Stimulated activated CD8-positive, alpha-beta memory T cell treated with anti-CD3 and anti-CD28 coated beads, Interleukin-15, amount 100 ng/mL, for 24 hours (primary cell): Measurements from ENCODE around the gene MISFA.
"Not testable (repeated sequence)": the region's sequence is repeated elsewhere in the genome, so short reads cannot be mapped to it uniquely, and the experiment has no call there.

Experiments used
- DNase-seq: peaks from one replicate; pipeline ENCODE4 v3.0.0-alpha.2; 2020; ENCODE audit warnings: low read depth

Gene MISFA

DNA sequence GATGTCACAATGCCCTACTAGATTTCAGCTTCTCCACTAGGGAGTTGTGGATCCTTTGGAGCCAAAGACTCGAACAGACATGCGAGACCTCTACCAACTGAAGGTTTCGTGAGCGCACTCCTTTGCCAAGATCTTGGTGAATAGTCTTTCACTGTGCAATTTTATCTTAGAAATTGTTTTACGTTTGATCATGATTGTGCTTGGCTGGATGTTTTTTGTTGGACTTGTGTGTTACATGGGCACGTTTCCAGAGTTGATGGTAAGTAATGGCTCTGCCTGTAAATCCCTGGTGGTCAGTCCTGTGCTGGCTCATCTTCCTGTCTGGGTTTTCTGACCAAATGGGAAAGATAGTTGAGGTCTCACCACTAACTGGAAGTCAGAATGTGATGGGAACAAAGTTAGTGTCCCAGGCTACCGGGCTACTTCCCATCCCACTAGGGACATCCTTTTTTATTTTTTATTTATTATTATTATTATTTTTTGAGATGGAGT is at the start of gene MISFA:
Gene MISFA (plus strand): TSS at position 51 of the 492 bp plus-strand sequence. CDS start 140 bp downstream, at position 191.
- no peak for DNase-seq

DNA sequence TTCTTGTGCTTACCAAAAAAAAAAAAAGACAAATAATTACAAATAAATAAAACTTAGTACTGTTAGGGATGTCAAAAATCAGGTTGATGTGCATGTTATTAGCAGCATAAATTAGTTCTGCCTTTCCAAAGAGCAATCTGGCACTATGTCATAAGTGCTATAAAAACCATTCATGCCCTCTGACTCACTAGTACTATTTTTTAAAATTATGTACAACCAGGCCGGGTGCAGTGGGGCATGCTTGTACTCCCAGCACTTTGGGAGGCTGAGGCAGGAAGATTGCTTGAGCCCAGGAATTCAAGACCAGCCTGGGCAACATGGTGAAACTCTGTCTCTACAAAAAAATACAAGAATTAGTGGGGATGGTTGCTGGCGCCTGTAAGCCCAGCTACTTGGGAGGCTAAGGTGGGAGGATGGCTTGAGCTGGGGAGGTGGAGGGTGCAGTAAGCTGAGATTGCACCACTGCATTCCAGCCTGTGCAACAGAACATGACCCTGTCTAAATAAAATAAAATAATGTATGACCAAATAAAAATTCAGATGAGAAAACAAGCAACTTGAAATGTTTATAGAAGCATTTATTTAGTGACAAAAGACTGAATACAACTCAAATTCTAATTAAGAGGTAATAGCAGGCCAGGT is 36.4 kb upstream of the MISFA start:
- DNase-seq = no peak

DNA sequence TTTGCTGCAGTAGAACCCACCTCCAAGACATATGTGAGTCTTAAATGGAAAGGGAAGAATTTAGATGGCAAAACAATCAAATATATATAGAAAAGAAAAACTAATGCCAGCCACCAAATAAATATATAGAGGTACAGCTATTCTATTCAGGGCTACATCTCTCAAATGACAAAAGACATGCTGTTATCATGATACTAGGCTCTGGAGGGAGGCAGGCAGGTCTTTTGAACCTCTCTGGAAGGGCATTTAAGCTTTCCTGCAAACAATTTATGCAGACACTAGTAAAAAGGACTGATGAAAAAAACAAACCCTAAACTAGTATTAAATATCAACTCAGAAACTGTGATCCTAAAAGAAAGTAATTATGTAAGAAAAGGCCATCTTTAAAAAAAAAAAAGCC is 35.4 kb upstream of the MISFA start:
- no peak for DNase-seq

DNA sequence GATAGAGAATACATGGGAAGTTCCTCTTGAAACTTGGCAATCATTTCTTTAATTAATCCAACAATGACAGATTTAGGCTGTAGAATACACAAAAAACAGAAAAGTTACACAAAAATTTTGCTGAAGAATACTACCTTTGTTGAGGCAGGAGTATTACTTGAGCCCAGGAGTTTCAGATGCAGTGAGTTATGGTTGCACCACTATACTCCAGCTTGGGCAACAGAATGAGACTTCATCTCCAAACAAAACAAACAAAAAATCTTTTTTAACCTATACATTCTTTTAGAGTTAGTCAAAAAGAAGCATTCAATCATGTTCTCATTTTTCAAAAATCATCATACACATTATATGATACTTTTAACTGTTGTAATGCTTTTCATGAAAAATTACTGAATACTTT is 33.2 kb upstream of the MISFA start:
- no peak for DNase-seq

DNA sequence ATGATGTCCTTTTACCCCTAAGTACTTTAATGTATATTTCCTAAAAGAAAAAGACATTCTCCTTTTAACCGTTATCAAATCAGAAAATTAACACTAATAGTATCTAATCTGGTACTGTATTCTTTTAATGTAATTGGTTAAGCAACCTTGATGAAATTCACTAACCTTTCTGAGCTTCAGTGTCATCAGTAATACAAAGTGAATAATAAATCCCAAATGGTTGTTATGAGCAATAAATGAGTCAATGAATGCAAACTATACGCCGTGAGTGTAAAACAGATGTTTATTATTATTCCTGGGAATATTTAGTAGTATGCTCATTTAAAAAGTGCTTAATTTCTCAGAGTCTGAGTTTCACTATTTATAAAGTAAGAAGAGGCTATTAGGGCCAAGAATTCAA is 32.5 kb upstream of the MISFA start:
- DNase-seq = no peak

DNA sequence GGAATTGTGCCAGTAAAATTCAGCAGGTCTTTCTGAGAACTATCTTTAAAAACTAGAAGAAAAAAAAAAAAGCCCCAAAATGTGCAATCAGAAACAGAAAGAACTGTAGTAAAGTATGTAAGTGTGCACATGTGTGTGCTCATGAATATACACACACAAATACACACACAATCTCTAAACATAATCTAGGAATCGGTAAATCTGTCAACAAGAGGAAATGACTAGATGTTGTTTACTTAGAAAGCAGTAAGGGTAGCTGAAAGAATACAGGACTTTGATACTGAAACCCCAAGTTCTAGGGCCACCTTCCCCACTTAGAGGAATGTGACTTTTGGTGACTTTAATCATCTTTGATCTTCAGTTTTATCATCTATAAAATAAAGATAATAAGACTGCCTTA is 24.2 kb upstream of the MISFA start:
- DNase-seq = no peak

DNA sequence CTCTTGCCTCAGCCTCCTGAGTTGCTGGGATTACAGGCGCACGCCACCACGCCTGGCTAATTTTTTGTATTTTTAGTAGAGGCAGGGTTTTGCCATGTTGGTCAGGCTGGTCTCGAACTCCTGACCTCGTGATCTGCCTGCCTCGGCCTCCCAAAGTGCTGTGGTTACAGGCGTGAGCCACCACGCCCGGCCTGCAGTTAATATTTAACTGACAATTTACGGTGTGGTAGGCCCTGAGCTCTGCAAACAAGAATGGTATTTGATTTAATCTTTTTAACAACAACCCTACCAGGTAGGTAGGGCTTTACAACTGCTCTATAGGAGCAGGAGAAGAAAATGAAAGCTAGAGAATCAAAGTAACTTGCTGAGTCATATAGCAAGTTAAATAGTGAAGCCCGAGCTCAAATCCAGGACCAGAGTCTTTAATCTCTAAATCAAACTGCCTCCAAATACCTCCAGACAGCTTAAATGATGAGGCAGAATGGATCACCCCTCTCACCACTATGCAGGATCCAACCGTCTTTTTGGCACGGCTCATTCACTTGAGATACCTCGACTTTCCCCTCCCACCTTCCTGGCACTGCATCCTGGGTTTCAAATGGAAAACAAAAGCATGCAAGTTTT is 20.5 kb upstream of the MISFA start:
- DNase-seq = no peak

DNA sequence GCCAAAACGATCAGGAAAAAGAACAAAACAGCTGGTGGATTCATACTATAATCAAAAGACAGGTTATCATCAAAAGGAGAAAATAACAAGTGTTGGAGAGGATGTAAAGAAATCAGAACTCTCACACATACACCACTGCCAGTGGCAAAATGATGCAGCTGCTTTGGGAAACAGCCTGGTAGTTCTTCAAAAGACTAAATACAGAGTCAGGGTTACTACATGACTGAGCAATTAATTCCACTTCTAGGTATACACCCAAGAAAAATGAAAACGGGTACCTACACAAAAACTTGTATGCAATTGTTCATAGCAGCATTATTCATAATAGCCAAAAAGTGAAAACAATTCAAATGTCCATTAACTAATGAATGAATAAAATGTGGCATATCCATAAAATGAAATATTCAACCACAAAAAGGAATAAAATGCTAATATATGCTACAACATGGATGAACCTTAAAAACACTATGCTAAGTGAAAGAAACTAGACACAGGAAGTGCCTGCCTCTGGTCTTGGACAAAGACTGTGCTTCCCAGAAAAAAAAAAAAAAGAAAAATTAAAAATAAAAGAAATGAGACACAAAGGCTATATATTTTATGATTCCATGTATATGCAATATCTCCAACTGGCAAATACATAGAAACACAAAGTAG is 19.3 kb upstream of the MISFA start:
- no peak for DNase-seq

DNA sequence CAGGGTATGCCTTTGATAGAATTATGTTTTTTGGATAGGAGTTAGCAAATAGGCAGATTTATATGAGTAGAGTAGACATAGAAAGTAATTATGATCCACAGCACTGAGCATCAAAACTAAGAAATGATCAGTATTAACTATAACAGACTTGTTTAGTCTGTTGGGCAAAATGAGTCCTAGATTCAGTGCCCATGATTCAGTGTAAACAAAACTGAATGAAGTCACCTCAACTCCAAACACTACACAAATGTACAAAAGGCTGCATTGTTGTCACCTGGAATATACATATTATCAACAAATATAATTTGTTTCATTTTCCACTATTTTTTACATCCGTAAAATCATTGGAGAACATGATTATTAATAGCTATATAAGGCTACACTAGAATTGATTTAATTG is 17.8 kb upstream of the MISFA start:
- DNase-seq = no peak

DNA sequence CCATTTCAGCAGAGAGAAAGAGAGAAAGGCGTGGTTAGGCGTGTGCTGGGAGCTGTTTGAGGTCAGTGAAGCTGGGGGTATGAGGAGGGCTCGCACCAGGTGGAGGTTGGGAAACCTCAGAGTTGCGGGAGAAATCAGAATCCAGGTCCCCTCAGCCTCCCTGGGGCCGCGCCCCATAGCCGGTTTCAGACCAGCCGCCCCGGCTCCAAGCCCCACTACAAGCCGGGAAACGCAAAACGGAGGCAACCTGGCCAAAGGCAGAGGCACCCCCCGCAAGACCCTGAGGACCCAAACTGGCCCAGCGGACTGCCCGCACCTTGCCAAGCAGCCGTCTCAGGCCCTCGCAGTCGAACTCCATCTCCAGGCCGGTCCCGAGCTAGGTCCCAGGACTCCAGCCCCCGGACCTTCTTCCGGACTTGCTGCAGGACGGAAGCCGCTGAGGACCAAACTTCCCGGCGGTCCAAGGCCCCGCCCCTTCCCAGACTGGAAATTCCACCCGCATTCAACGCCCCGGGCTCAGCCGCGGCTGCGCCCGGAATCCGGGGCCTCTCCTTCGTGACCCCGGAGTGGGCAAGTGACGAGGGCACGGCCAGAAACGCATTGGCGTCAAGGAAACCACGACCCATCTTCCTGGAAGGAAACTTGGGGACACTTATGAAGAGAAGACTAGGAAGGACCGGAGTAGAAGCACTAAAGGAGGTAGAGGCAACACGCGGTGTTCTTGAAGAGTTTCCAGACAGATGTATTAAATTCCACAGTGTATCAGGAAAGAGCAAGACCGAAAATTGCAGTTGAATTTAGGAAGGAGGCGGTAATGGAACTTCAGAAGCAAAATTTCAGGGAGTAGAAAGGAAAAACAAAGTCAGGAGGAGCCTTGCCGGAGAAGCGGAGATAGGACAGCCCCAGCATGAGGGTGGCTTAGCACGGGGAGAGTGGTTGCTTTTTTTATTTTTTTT is 11.0 kb upstream of the MISFA start, which contains the start of gene UEVLD:
Gene UEVLD (minus strand): TSS at position 438 of the 956 bp plus-strand sequence. CDS start 80 bp downstream, at position 358.
- DNase-seq = peak; percentile 51

DNA sequence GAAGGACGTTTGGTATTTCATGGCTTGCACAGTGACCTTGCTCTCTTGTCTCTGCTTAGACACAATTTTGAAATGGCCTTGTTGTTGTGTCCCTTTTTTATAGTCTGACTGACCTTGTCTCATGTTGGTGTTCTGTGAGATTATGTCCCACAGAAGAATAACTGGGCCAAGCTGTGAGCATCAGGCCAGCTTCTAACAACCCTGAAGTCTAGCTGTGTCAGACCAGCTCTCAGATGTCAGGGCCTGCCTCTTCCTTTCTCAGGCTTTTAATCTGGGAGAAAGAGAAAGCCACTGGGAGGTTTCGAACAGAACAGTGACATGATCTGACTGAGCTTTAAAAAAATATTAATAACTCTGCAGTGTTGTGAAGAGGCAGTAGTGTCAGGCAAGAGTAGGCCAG is 9.0 kb upstream of the MISFA start:
- DNase-seq = no peak

DNA sequence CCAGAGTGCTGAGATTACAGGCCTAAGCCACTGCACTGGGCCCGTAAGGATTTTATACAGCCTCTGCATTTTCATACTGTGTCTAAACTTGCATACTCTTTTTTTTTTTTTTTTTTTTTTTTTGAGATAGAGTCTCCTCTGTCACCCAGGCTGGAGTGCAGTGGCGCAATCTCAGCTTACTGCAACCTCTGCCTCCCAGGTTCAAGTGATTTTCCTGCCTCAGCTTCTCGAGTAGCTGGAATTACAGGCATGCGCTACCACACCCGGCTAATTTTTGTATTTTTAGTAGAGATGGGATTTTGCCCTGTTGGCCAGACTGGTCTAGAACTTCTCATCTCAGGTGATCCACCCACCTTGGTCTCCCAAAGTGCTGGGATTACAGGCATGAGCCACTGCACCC is 5.5 kb upstream of the MISFA start:
- DNase-seq = not testable (repeated sequence)

DNA sequence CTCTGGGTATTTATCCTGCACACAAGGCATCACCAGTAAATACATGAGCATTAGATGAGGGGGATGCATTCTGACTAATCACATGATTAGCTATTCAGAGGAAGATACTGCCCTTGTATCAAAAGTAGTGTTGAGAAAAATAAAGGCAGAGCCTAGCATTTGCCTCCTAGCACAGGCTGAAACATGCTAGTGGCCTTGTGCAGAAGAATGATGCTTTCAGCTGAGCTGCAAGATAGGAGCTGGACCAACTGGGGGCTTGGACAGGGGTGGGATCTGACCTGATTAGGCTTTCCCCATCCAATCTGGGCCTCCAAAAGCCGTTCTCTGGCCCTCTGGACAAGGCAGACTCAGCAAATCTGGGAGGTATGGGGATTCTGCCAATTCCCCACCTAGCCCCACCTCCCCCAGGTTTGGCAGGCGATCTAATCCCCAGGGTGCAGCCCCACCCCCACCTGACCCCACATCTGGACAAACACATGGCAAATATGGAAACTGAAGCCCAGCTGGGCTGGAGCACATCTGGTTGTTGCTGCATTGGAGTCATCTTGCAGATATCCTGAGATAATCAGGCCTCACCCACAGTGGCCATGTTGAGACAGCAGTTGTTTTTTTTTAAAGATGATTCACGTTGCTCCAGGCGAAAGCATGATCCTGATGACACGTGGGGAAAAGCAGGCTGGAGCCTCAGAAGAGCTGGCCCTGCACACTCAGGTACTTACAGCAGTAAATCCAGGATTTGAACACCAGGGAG is 4.4 kb upstream of the MISFA start:
- DNase-seq = no peak

DNA sequence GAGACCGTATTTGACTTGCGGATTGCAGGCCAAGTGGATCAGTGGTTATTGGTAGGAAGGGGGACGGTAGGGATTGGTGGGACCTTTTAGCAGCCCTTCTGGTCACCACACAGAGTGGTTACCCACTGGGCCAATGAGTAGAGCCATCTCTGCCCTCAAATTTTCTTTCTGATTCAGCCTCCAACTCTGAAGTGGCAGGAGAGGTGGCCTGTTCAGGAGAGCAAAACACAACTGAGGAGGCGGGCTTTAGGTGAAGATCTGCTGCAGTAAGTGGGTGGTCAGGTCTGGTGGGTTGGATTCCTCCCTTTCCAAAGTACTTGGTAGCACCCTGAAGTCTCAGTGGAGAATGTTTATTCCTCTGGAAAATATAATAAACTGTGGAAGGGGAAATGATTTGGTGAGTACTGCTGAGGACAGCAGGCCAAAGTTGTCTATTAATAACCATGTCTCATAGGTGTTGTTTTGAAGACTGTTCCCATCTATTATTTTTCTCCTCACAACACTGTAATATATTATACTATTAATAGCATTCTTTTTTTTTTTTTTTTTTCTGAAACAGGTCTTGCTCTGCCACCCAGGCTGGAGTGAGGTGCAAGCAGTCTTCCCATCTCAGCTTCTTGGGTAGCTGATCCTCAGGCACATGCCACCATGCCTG is 1.5 kb downstream of the MISFA start:
- no peak for DNase-seq

DNA sequence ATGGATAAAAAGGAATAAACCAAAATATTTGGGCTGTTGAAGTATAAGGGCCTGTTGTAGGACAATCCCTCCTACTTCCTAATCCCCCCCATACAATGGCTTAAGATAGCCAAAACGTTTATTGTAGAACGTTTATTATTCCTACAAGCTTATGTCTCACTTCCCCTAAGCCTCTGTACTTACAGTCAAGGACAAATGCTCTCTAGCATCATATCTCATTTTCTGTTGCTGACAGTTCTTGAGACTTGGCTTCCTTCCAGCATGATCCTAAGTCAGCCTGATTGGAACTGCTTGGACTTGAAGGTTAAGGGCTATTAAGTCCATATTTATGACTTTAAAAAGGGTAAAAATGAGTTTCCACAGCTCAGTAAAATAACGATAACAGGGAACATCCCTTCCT is 8.8 kb downstream of the MISFA start:
- DNase-seq = no peak

DNA sequence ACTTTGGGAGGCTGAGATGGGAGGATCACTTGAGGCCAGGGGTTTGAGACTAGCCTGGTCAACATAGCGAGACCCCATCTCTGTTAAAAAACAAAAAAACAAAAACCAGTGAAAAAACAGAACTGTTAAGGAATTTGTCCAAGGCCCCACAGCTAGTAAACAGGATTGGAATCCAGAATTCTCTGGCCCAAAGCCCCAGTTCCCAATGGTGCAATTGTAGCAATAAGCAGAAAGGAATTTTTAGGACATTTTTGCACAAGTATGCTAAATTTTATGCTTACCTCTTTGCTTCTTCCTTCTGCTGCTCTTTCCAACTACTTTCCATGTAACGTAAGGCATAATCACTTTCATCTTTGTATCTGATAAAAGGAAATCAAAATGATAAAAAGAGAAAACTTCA is 11.6 kb downstream of the MISFA start:
- no peak for DNase-seq

DNA sequence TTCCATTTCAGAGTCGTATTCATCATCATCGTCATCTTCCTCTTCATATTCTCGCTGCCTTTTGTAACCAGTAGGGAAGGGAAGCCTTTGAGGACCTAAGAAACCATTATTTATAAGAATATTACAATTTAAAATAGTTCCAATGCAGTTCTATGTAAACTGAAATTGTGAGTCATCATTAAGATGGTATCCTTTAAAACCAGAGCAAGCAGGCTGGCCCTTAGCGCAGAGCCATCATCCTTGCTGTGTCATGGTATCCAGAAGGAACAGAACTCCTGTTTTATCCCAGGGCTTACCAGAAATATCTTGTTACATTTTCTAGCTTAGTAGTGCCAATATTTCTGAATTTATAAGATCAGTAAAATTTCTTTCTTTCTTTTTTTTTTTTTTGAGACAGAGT is 12.8 kb downstream of the MISFA start:
- DNase-seq = no peak

DNA sequence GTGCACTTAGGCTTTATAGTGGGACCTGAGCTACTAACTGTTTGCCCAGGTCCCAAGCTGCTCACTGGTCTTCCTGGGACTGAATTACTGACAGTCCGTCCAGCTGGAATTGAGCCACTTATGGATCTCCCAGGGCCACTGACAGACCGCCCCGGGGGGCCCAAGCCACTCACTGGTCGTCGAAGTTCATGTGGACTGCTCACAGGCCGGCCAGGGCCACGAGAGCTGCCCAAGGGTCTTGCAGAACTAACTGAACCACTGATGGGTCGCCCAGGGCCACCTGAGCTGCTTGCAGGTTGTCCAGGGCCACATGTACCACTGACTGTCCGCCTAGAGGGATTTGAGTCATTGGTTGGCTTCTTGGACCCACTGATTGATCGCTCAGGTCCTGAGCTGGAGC is 15.1 kb downstream of the MISFA start:
- no peak for DNase-seq

DNA sequence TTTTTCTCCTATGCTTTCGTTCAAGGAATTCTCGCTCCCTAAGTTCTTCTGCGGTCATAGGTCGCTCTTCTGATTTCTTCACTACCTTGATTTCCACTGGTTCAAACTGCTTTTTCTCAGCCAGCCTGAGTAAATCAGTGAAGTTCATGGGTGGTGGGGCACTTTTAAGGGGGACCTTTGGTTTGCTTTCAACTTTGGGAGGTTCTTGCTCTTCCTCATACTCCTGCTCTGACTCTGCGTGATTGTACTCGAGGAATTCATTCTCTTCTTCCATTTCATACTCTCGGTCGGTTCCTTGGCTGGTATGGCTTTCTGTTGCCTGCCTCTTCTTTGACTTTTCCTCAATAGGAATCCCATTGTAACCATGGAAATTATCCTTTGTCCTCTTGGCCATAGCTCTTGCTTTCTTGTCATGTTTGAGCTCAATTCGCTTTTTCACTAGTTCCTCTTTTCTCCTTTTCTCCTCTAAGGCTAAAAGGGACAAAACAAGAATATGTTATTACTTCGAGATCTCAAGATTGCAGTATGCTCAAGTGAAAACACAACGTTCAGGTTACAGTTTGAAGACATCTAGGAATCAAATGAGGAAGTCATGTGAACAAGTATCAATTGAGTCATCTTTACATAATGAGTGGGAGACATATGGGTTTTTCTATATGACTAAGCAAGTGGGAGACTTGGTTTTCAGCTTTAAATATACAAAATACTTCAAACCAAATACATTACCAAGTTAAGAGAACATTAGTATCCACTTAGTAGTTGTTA is 16.2 kb downstream of the MISFA start:
- DNase-seq = no peak

DNA sequence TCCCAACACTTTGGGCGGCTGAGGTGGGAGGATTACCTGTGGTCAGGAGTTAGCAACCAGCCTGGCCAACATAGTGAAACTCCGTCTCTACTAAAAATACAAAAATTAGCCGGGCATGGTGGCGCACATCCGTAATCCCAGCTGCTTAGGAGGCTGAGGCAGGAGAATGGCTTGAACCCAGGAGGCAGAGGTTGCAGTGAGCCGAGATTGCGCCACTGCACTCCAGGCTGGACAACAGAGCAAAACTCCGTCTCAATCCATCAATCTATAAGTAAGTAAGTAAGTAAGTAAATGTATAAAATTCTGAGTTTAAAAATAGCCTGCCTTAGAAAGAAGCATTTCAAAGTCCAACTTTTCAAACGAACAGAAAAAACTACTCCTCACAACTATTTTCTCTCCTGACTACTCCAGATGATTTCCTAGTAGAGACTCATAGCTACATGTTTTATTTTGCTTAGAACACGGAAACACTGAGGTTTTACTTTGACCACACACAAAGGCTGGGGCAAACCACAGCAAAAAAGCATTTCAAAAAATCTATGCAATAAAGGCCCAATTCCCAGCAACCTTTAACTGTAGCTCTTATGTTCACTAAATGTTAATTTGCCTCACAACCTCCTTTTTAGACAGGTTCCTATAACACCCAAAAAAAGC is 18.2 kb downstream of the MISFA start:
- no peak for DNase-seq
